HepG2 (cell line): ENCODE results near the gene LRRTM3.

ENCODE experiments used
- JUND ChIP-seq: sonication (generic); formaldehyde crosslinking; IDR thresholded peaks from 2 replicates; pipeline ENCODE4 v1.8.0; 2022; ENCODE audit warnings: mild to moderate bottlenecking, missing genetic modification reagents
- KAT8 ChIP-seq: IDR thresholded peaks from 2 replicates; pipeline ENCODE4 v1.6.1; 2016; ENCODE audit warnings: missing genetic modification reagents, missing compliant biosample characterization
- ZBTB21 ChIP-seq: sonication (generic); formaldehyde crosslinking; IDR thresholded peaks from 2 replicates; pipeline ENCODE4 v1.4.0; 2020; ENCODE audit warnings: missing genetic modification reagents
- ZNF34 ChIP-seq: sonication (generic); formaldehyde crosslinking; IDR thresholded peaks from 2 replicates; pipeline ENCODE4 v1.4.0; 2020; ENCODE audit warnings: mild to moderate bottlenecking, missing genetic modification reagents, borderline replicate concordance

GRCh38 chr10:66942407-66942806, 16.6 kb downstream of the LRRTM3 start:
- TF ChIP-seq ZBTB21 (no peak), JUND (CRISPR knock-in tag) (no peak), KAT8 (CRISPR knock-in tag) (no peak), ZNF34 (CRISPR knock-in tag) (no peak)
